GM12892 (cell line): Measurements from ENCODE around the gene SMURF2.
"Not testable (repeated sequence)": the region's sequence is repeated elsewhere in the genome, so short reads cannot be mapped to it uniquely, and the experiment has no call there.

Experiments
- DNase-seq: peaks from one replicate; pipeline ENCODE4 v3.0.0; 2011; ENCODE audit not compliant: insufficient read length
- FAIRE-seq: peaks from 2 replicates; lab custom pipeline; 2011; peaks lifted over from hg19 to GRCh38; lab: Jason Lieb, UNC
- POLR2A ChIP-seq: IDR thresholded peaks from 2 replicates; pipeline ENCODE4 v1.6.1; 2011; ENCODE audit warnings: low read depth, low read length, control low read depth
- POLR2AphosphoS5 ChIP-seq: IDR thresholded peaks from 2 replicates; pipeline ENCODE4 v1.6.1; 2011; ENCODE audit warnings: low read depth, low read length, control low read depth
- TAF1 ChIP-seq: IDR thresholded peaks from 2 replicates; pipeline ENCODE4 v1.6.1; 2011; ENCODE audit warnings: low read depth, mild to moderate bottlenecking, control low read depth, low read length, borderline replicate concordance

Gene SMURF2

GRCh38 chr17:64603987-64604386, 58.1 kb downstream of the SMURF2 start:
- FAIRE-seq (no peak), DNase-seq (no peak)
- TF ChIP-seq POLR2A (no peak), TAF1 (no peak), POLR2AphosphoS5 (no peak)

DNA sequence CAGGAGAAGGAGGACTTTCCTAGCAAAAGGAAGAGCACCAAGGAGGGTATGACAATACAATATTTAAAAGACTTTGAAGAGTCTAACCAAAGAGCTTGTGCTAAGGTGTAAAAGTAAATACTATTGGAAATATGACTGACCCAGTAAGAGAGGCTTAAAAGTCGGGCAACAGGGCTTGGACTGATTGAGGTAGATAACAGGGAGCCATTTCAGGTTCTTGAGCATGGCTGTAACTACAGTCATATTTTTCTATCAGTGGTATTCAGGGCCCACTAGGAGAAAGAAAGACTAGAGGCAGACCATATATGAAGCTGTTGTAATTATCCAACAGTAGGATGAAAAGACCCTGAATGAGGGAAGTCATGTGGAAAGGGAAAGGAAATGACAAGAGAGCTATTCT, 62.3 kb downstream of the SMURF2 start:
- FAIRE-seq: no peak

GRCh38 chr17:64599187-64599676, 62.9 kb downstream of the SMURF2 start:
- peak; percentile 20; the same call in 1 of the 2 replicates for TF ChIP-seq TAF1
- TF ChIP-seq POLR2A: peak; percentile 52
- TF ChIP-seq POLR2AphosphoS5: no peak
- DNase-seq: no peak
- FAIRE-seq: no peak

More for the DNA sequence above, 62.3 kb downstream of the SMURF2 start:
- no peak for DNase-seq
- TF ChIP-seq POLR2AphosphoS5 (no peak), TAF1 (no peak), POLR2A (no peak)

GRCh38 chr17:64598672-64599071, 63.4 kb downstream of the SMURF2 start:
- DNase-seq: no peak
- TF ChIP-seq POLR2A (no peak), TAF1 (no peak), POLR2AphosphoS5 (no peak)
- no peak for FAIRE-seq

- no peak for TF ChIP-seq POLR2A
- TF ChIP-seq TAF1: no peak
- TF ChIP-seq POLR2AphosphoS5: no peak
- no peak for DNase-seq
- no peak for FAIRE-seq
Observed at GRCh38 chr17:64596988-64597387, 65.1 kb downstream of the SMURF2 start.

GRCh38 chr17:64596439-64596838, 65.7 kb downstream of the SMURF2 start:
- DNase-seq (no peak), FAIRE-seq (no peak)
- TF ChIP-seq POLR2A (no peak), TAF1 (no peak), POLR2AphosphoS5 (no peak)

GRCh38 chr17:64591944-64592343, 70.2 kb downstream of the SMURF2 start:
- TF ChIP-seq TAF1: no peak
- no peak for TF ChIP-seq POLR2A
- TF ChIP-seq POLR2AphosphoS5: no peak
- DNase-seq (no peak), FAIRE-seq (no peak)

GRCh38 chr17:64585146-64585545, 77.0 kb downstream of the SMURF2 start:
- no peak for TF ChIP-seq TAF1
- no peak for TF ChIP-seq POLR2A
- no peak for TF ChIP-seq POLR2AphosphoS5
- no peak for DNase-seq
- no peak for FAIRE-seq

- DNase-seq (no peak), FAIRE-seq (no peak)
- no peak for TF ChIP-seq TAF1
- no peak for TF ChIP-seq POLR2A
- TF ChIP-seq POLR2AphosphoS5: no peak
Observed at GRCh38 chr17:64583038-64583437, 79.1 kb downstream of the SMURF2 start.

DNA sequence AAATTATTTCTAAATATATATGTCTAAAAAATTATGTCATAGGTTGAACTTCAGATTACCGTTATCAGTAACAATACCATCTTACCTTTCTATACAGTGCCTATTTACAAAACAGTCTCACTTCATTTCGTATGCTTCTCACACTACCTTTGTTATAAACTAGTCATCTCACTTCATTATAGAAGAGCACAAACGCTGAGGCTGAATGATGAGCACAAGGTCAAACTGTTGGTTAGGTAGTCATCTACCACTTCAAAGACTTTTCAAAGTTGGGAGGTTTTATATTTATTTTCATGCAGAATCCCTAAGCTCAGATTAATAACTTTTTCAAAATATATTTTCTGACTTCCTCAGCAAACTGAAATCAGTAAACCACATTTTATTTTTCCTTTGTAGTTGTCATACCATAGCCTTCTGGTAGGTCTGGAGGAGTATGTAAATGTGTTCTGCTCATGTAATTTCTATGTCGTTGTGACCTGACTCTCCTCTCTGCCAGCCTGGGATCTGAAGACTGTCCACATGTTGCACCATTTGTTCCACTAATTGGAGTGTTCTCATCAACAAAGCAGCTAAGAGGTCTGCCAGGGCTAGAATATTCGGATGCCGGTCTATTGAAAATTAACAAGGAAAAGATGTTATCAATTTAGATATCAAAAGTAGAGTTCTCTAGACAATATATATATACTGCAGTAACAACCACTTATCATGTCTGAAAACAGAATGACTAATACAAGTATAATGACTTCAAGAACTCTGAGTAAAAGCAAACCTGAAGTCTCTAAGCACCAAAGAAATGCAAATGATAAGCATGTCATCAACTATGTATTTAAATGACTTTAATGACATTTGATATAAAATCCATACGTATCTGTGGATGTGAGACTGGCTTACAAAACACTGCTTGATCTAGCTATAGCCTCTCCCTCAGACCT, 81.5 kb downstream of the SMURF2 start:
- TF ChIP-seq POLR2A: no peak
- no peak for TF ChIP-seq TAF1
- no peak for TF ChIP-seq POLR2AphosphoS5
- DNase-seq (no peak), FAIRE-seq (no peak)

DNA sequence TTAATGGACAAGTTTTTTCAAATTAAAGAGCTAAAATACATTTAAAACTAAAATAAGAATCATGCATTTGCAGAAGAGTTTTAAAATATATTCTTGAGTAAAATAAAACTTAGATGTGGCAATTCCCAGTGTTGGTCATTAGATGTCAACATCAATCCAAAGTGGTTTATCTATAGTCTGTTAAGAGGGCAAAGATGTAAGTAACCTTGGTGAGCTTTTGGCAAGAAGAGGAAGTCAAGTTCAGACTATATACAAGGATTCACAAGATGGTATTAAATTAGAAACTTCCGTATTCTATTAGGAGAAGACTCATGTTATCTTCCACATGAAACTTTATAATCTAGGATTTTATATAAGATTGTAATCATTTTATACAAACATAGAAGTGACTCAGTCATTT, 82.2 kb downstream of the SMURF2 start:
- FAIRE-seq (no peak), DNase-seq (no peak)
- TF ChIP-seq POLR2AphosphoS5: no peak
- no peak for TF ChIP-seq POLR2A
- no peak for TF ChIP-seq TAF1

GRCh38 chr17:64577025-64577424, 85.1 kb downstream of the SMURF2 start:
- FAIRE-seq, DNase-seq: not testable (repeated sequence)
